ENCODE data around the gene OR5C1.
"Not testable (repeated sequence)": the region's sequence is repeated elsewhere in the genome, so short reads cannot be mapped to it uniquely, and the experiment has no call there.

Gene OR5C1

GRCh38 chr9:122810306-122810946, 21.7 kb downstream of the OR5C1 start:
- DNase-seq (ENCODE audit: low spot score) = peak; percentile 74

- DNase-seq (ENCODE audit: low spot score) = no peak
Measured at GRCh38 chr9:122812736-122813135, 24.0 kb downstream of the OR5C1 start.

GRCh38 chr9:122814545-122814944, 25.8 kb downstream of the OR5C1 start:
- DNase-seq (ENCODE audit: low spot score) = no peak

GRCh38 chr9:122815544-122815943, 26.8 kb downstream of the OR5C1 start:
- DNase-seq (ENCODE audit: low spot score) = no peak

GRCh38 chr9:122816163-122816867, 27.6 kb downstream of the OR5C1 start:
- DNase-seq (ENCODE audit: low spot score) = no peak

- DNase-seq (ENCODE audit: low spot score) = peak; percentile 53
Measured at GRCh38 chr9:122819326-122819725, 30.6 kb downstream of the OR5C1 start.

GRCh38 chr9:122819791-122820489, 31.2 kb downstream of the OR5C1 start:
- no peak for DNase-seq (ENCODE audit: low spot score)

GRCh38 chr9:122820490-122820845, 31.7 kb downstream of the OR5C1 start:
- DNase-seq (ENCODE audit: low spot score) = no peak

GRCh38 chr9:122821278-122821943, 32.7 kb downstream of the OR5C1 start:
- DNase-seq (ENCODE audit: low spot score) = no peak

- DNase-seq (ENCODE audit: low spot score) = no peak
Measured at GRCh38 chr9:122822056-122822455, 33.3 kb downstream of the OR5C1 start.

GRCh38 chr9:122822938-122823337, 34.2 kb downstream of the OR5C1 start:
- no peak for DNase-seq (ENCODE audit: low spot score)

GRCh38 chr9:122827761-122828093, 39.0 kb downstream of the OR5C1 start:
- DNase-seq (ENCODE audit: low spot score) = peak; percentile 56

GRCh38 chr9:122828965-122829284, 40.2 kb downstream of the OR5C1 start:
- not testable (repeated sequence) for DNase-seq (ENCODE audit: low spot score)

- no peak for DNase-seq (ENCODE audit: low spot score)
Measured at GRCh38 chr9:122832194-122832593, 43.5 kb downstream of the OR5C1 start.

- DNase-seq (ENCODE audit: low spot score) = no peak
Measured at GRCh38 chr9:122835313-122835731, 46.6 kb downstream of the OR5C1 start.

- DNase-seq (ENCODE audit: low spot score) = no peak
Measured at GRCh38 chr9:122837266-122837850, 48.6 kb downstream of the OR5C1 start.

GRCh38 chr9:122838441-122838840, 49.7 kb downstream of the OR5C1 start:
- not testable (repeated sequence) for DNase-seq (ENCODE audit: low spot score)

Data from hepatic stellate cell (primary cell).